Measurements from ENCODE around the gene PPP6R3. TPM values are rescaled to one million over a fixed set of nuclear protein-coding genes. Genes with fewer than 3 reads are reported as not detected.

Gene PPP6R3
- total RNA-seq, 1 donor from 2014 or later: 121 TPM

- no peak for DNase-seq (ENCODE audit: extremely low spot score in 2 of 2)
- Histone ChIP-seq H3K27ac (no peak overlapping the region), H3K9me3 (no peaks in the 10 kb centered on the region), H3K36me3 (peaks cover 0 to 55% of the 10 kb centered on the region in 2 donors), H3K27me3 (no peaks in the 10 kb centered on the region), H3K4me1 (peaks cover 7% of the 10 kb centered on the region), H3K4me3 (no peak overlapping the region)
- TF ChIP-seq CTCF (IDR thresholded peaks at IDR 0.05) (no peak), POLR2A (IDR thresholded peaks at IDR 0.05) (no peak), POLR2AphosphoS5 (IDR thresholded peaks at IDR 0.05; ENCODE audit: insufficient read depth in 1 of 2, low read depth in 1 of 2) (no peak)
- intact Hi-C loops (cut with DNase I): no loop called here
These were observed 110.1 kb downstream of the PPP6R3 start for GRCh38 chr11:68570691-68571090.

- TF ChIP-seq CTCF (IDR thresholded peaks at IDR 0.05) (no peak), POLR2AphosphoS5 (IDR thresholded peaks at IDR 0.05; ENCODE audit: insufficient read depth in 1 of 2, low read depth in 1 of 2) (no peak)
- no peak overlapping the region for H3K27ac ChIP-seq
- DNase-seq (ENCODE audit: extremely low spot score in 2 of 2): no peak
- intact Hi-C loops (cut with DNase I): no loop called here
- peaks cover 0 to 78% of the 10 kb centered on the region in 2 donors for H3K36me3 ChIP-seq
- no peaks in the 10 kb centered on the region for H3K27me3 ChIP-seq
- H3K9me3 ChIP-seq: no peaks in the 10 kb centered on the region
- H3K4me1 ChIP-seq: no peaks in the 10 kb centered on the region
- H3K4me3 ChIP-seq: no peak overlapping the region
These were observed 113.8 kb downstream of the PPP6R3 start for GRCh38 chr11:68574308-68574707.

- Histone ChIP-seq H3K36me3 (peaks cover 0 to 80% of the 10 kb centered on the region in 2 donors), H3K9me3 (no peaks in the 10 kb centered on the region), H3K4me3 (no peak overlapping the region), H3K4me1 (no peaks in the 10 kb centered on the region), H3K27ac (no peak overlapping the region), H3K27me3 (no peaks in the 10 kb centered on the region)
- DNase-seq (ENCODE audit: extremely low spot score in 2 of 2): no peak
- no peak for TF ChIP-seq CTCF (IDR thresholded peaks at IDR 0.05)
- no peak for TF ChIP-seq POLR2A (IDR thresholded peaks at IDR 0.05)
- no peak for TF ChIP-seq POLR2AphosphoS5 (IDR thresholded peaks at IDR 0.05; ENCODE audit: insufficient read depth in 1 of 2, low read depth in 1 of 2)
- intact Hi-C loops (cut with DNase I): no loop called here
These were observed 114.6 kb downstream of the PPP6R3 start for GRCh38 chr11:68575025-68575665.

GRCh38 chr11:68579455-68579854 is 118.9 kb downstream of the PPP6R3 start:
- Histone ChIP-seq H3K27ac (no peak overlapping the region), H3K9me3 (no peaks in the 10 kb centered on the region), H3K27me3 (no peaks in the 10 kb centered on the region), H3K4me1 (peaks cover 20% of the 10 kb centered on the region), H3K4me3 (no peak overlapping the region), H3K36me3 (peaks cover 0 to 61% of the 10 kb centered on the region in 2 donors)
- intact Hi-C loops (cut with DNase I): no loop called here
- no peak for DNase-seq (ENCODE audit: extremely low spot score in 2 of 2)
- no peak for TF ChIP-seq CTCF (IDR thresholded peaks at IDR 0.05)
- TF ChIP-seq POLR2A (IDR thresholded peaks at IDR 0.05): no peak
- no peak for TF ChIP-seq POLR2AphosphoS5 (IDR thresholded peaks at IDR 0.05; ENCODE audit: insufficient read depth in 1 of 2, low read depth in 1 of 2)

GRCh38 chr11:68581439-68581838 is 120.9 kb downstream of the PPP6R3 start:
- H3K9me3 ChIP-seq: no peaks in the 10 kb centered on the region
- no peak overlapping the region for H3K4me3 ChIP-seq
- no peak overlapping the region for H3K27ac ChIP-seq
- peaks cover 0 to 53% of the 10 kb centered on the region in 2 donors for H3K36me3 ChIP-seq
- TF ChIP-seq CTCF (IDR thresholded peaks at IDR 0.05): no peak
- no peak for TF ChIP-seq POLR2A (IDR thresholded peaks at IDR 0.05)
- no peak for TF ChIP-seq POLR2AphosphoS5 (IDR thresholded peaks at IDR 0.05; ENCODE audit: insufficient read depth in 1 of 2, low read depth in 1 of 2)
- peaks cover 20% of the 10 kb centered on the region for H3K4me1 ChIP-seq
- no peaks in the 10 kb centered on the region for H3K27me3 ChIP-seq
- intact Hi-C loops (cut with DNase I): no loop called here
- no peak for DNase-seq (ENCODE audit: extremely low spot score in 2 of 2)

Measured in vagina (tissue), 2 donors.